Neuronal stem cell (in vitro differentiated cells): ENCODE data around the gene AMFR.

Source experiments
- DNase-seq: peaks from one replicate; pipeline ENCODE4 v3.0.0-alpha.2; 2013; ENCODE audit warnings: low spot score
- H2AFZ ChIP-seq: one replicate; pipeline ENCODE4 v1.6.1; 2013; ENCODE audit warnings: mild to moderate bottlenecking, low read length, inconsistent platforms
- H2AK5ac ChIP-seq: 2 replicates; pipeline ENCODE4 v1.6.1; 2013; ENCODE audit warnings: low read depth, mild to moderate bottlenecking, inconsistent platforms, low read length, moderate library complexity, mixed read lengths
- H2BK120ac ChIP-seq: 2 replicates; pipeline ENCODE4 v1.6.1; 2013; ENCODE audit warnings: low read depth, mild to moderate bottlenecking, inconsistent platforms, low read length, moderate library complexity, mixed read lengths
- H2BK12ac ChIP-seq: one replicate; pipeline ENCODE4 v1.6.1; 2013; ENCODE audit warnings: low read length, inconsistent platforms
- H2BK15ac ChIP-seq: 2 replicates; pipeline ENCODE4 v1.6.1; 2013; ENCODE audit warnings: mild to moderate bottlenecking, low read length, inconsistent platforms, mixed read lengths
- H2BK5ac ChIP-seq: one replicate; pipeline ENCODE4 v1.6.1; 2013; ENCODE audit warnings: inconsistent platforms, mild to moderate bottlenecking, low read length, moderate library complexity
- H3K14ac ChIP-seq: one replicate; pipeline ENCODE4 v1.6.1; 2013; ENCODE audit warnings: low read length, inconsistent platforms
- H3K18ac ChIP-seq: 2 replicates; pipeline ENCODE4 v1.6.1; 2013; ENCODE audit warnings: low read length, inconsistent platforms
- H3K23ac ChIP-seq: 2 replicates; pipeline ENCODE4 v1.6.1; 2013; ENCODE audit warnings: low read depth, mild to moderate bottlenecking, mixed read lengths, low read length, inconsistent platforms; ENCODE audit not compliant: poor library complexity
- H3K27ac ChIP-seq: replicated peaks from 3 replicates; pipeline ENCODE4 v1.5.1; 2013; ENCODE audit warnings: low read length, inconsistent platforms
- H3K27me3 ChIP-seq, 3 experiments: 2 replicates each; pipeline ENCODE4 v1.6.1; 2013; ENCODE audit warnings: low read length in 3 of 3, mild to moderate bottlenecking in 2 of 3, inconsistent platforms in 1 of 3, low read depth in 1 of 3, mixed read lengths in 1 of 3, moderate library complexity in 1 of 3; ENCODE audit not compliant: control insufficient read depth in 3 of 3, insufficient read depth in 3 of 3
- H3K36me3 ChIP-seq, 2 donors: replicated peaks in 1 of 2; 2 replicates each; pipeline ENCODE4 v1.6.1; 2013; ENCODE audit warnings: low read length in 2 of 2; ENCODE audit not compliant: control insufficient read depth in 2 of 2, insufficient read depth in 2 of 2
- H3K4ac ChIP-seq: 2 replicates; pipeline ENCODE4 v1.6.1; 2013; ENCODE audit warnings: inconsistent platforms, mild to moderate bottlenecking, low read length, moderate library complexity
- H3K4me1 ChIP-seq, 2 donors: 1 replicate in 1 of 2; 2 replicates in 1 of 2; pipeline ENCODE4 v1.6.1; 2013; ENCODE audit warnings: low read length in 2 of 2, low read depth in 1 of 2; ENCODE audit not compliant: control insufficient read depth in 2 of 2, insufficient read depth in 1 of 2
- H3K4me2 ChIP-seq: one replicate; pipeline ENCODE4 v1.6.1; 2013; ENCODE audit warnings: mild to moderate bottlenecking, low read length, inconsistent platforms; ENCODE audit not compliant: insufficient read depth, poor library complexity, severe bottlenecking
- H3K4me3 ChIP-seq, 2 donors: 2 replicates each; pipeline ENCODE4 v1.5.1; 2013; ENCODE audit warnings: low read length in 2 of 2, mild to moderate bottlenecking in 2 of 2, inconsistent platforms in 1 of 2, moderate library complexity in 1 of 2
- H3K79me1 ChIP-seq: one replicate; pipeline ENCODE4 v1.6.1; 2013; ENCODE audit warnings: low read depth, mild to moderate bottlenecking, inconsistent platforms, low read length, moderate library complexity
- H3K9ac ChIP-seq: one replicate; pipeline ENCODE4 v1.6.1; 2013; ENCODE audit warnings: mild to moderate bottlenecking, low read depth, low read length, inconsistent platforms; ENCODE audit not compliant: poor library complexity
- H3K9me3 ChIP-seq, 2 donors: replicated peaks in 1 of 2; 2 replicates each; pipeline versions ENCODE3 to v1.6.1; 2013; ENCODE audit warnings: low read length in 2 of 2, mild to moderate bottlenecking in 2 of 2, inconsistent platforms in 1 of 2, low read depth in 1 of 2, mixed read lengths in 1 of 2, moderate library complexity in 1 of 2; ENCODE audit not compliant: control insufficient read depth in 2 of 2, insufficient read depth in 1 of 2
- H4K8ac ChIP-seq: one replicate; pipeline ENCODE4 v1.6.1; 2013; ENCODE audit warnings: low read depth, mild to moderate bottlenecking, inconsistent platforms, low read length, moderate library complexity
- H4K91ac ChIP-seq: one replicate; pipeline ENCODE4 v1.6.1; 2013; ENCODE audit warnings: low read length, low read depth, mild to moderate bottlenecking, inconsistent platforms; ENCODE audit not compliant: poor library complexity
- WGBS, 2 donors: extraction: QIAGEN DNeasy Blood & Tissue Kit; methylation state at CpG; one replicate each; pipeline ENCODE4 v1.1.7; 2013; ENCODE audit warnings: missing lambda C conversion rate in 2 of 2, mixed read lengths in 1 of 2; ENCODE audit not compliant: insufficient read length in 2 of 2, insufficient replicate concordance in 1 of 2; ENCODE audit errors: extremely low coverage in 2 of 2; 5-methylcytosine and 5-hydroxymethylcytosine counted together

AMFR gene

GRCh38 chr16:56351481-56351880, 73.9 kb downstream of the AMFR start:
- no peak overlapping the region for H2AFZ ChIP-seq
- no peak overlapping the region for H4K91ac ChIP-seq
- no peak overlapping the region for H3K4ac ChIP-seq
- no peak overlapping the region for H3K23ac ChIP-seq
- H3K27ac ChIP-seq, result no peak overlapping the region
- H4K8ac ChIP-seq, result peak overlapping the region; percentile 17
- DNase-seq, result no peak
- H3K18ac ChIP-seq, result peak overlapping the region; percentile 80
- WGBS, 2 donors, result no CpG with 5 or more reads among the region's 6 CpGs
- H2BK12ac ChIP-seq, result no peak overlapping the region
- H3K79me1 ChIP-seq, result peaks cover 7% of the 10 kb centered on the region
- H2AK5ac ChIP-seq, result peak overlapping the region; percentile 68
- H3K9me3 ChIP-seq, result no peaks in the 10 kb centered on the region
- peaks cover 0 to 2% (median 0%) of the 10 kb centered on the region in 3 experiments for H3K27me3 ChIP-seq
- H3K14ac ChIP-seq, result no peak overlapping the region
- no peak overlapping the region for H3K9ac ChIP-seq
- H3K4me2 ChIP-seq, result no peak overlapping the region
- no peak overlapping the region for H3K4me3 ChIP-seq
- H3K36me3 ChIP-seq, result no peaks in the 10 kb centered on the region
- H2BK120ac ChIP-seq, result peak overlapping the region; percentile 89
- peak overlapping the region; percentile 58 for H2BK15ac ChIP-seq
- H3K4me1 ChIP-seq, result peaks cover 6 to 8% of the 10 kb centered on the region in 2 donors
- H2BK5ac ChIP-seq, result no peak overlapping the region

- Histone ChIP-seq H3K9ac (peak overlapping the region; percentile 72), H2BK15ac (no peak overlapping the region), H2AK5ac (peak overlapping the region; percentile 19), H3K4me2 (no peak overlapping the region), H3K18ac (peak overlapping the region; percentile 11), H3K36me3 (no peaks in the 10 kb centered on the region), H3K4me3 (peak overlapping the region in 1 of 2 donors; percentile 17), H4K91ac (no peak overlapping the region), H3K9me3 (no peaks in the 10 kb centered on the region), H3K14ac (peak overlapping the region; percentile 25), H4K8ac (no peak overlapping the region), H3K4ac (no peak overlapping the region), H2BK12ac (peak overlapping the region; percentile 77), H3K27ac (no peak overlapping the region), H2BK5ac (no peak overlapping the region), H3K27me3 (peaks cover 0 to 2% (median 0%) of the 10 kb centered on the region in 3 experiments), H2BK120ac (peak overlapping the region; percentile 87), H3K79me1 (peaks cover 7% of the 10 kb centered on the region), H3K23ac (peak overlapping the region; percentile 12), H2AFZ (no peak overlapping the region), H3K4me1 (peaks cover 3% of the 10 kb centered on the region in 2 donors)
- WGBS, 2 donors, result no CpG with 5 or more reads among the region's 22 CpGs
- no peak for DNase-seq
Observed at GRCh38 chr16:56350491-56351405, 74.6 kb downstream of the AMFR start.

GRCh38 chr16:56349711-56350161, 75.6 kb downstream of the AMFR start:
- no CpG with 5 or more reads among the region's 16 CpGs for WGBS, 2 donors
- no peaks in the 10 kb centered on the region for H3K36me3 ChIP-seq
- peaks cover 0 to 2% (median 0%) of the 10 kb centered on the region in 3 experiments for H3K27me3 ChIP-seq
- H3K79me1 ChIP-seq, result peaks cover 7% of the 10 kb centered on the region
- no peak overlapping the region for H2BK120ac ChIP-seq
- no peak overlapping the region for H2BK12ac ChIP-seq
- no peak overlapping the region for H4K8ac ChIP-seq
- no peak overlapping the region for H3K18ac ChIP-seq
- H2AK5ac ChIP-seq, result no peak overlapping the region
- H3K14ac ChIP-seq, result no peak overlapping the region
- H2AFZ ChIP-seq, result no peak overlapping the region
- H2BK15ac ChIP-seq, result no peak overlapping the region
- peaks cover 0 to 3% of the 10 kb centered on the region in 2 donors for H3K4me1 ChIP-seq
- no peak overlapping the region for H3K9ac ChIP-seq
- no peak for DNase-seq
- no peak overlapping the region for H3K23ac ChIP-seq
- no peak overlapping the region for H3K4ac ChIP-seq
- no peak overlapping the region for H3K4me2 ChIP-seq
- H3K9me3 ChIP-seq, result no peaks in the 10 kb centered on the region
- H3K27ac ChIP-seq, result no peak overlapping the region
- H3K4me3 ChIP-seq, result peak overlapping the region in 1 of 2 donors; percentile 32
- H4K91ac ChIP-seq, result no peak overlapping the region
- H2BK5ac ChIP-seq, result no peak overlapping the region

- Histone ChIP-seq H3K9me3 (no peaks in the 10 kb centered on the region), H2BK12ac (no peak overlapping the region), H3K27ac (no peak overlapping the region), H3K9ac (no peak overlapping the region), H2AK5ac (no peak overlapping the region), H3K4me1 (peaks cover 0 to 3% of the 10 kb centered on the region in 2 donors), H2AFZ (no peak overlapping the region), H4K91ac (no peak overlapping the region), H3K79me1 (peaks cover 7% of the 10 kb centered on the region), H3K4ac (no peak overlapping the region), H3K27me3 (peaks cover 0 to 2% (median 0%) of the 10 kb centered on the region in 3 experiments), H3K23ac (no peak overlapping the region), H2BK5ac (no peak overlapping the region), H3K4me2 (no peak overlapping the region), H3K36me3 (no peaks in the 10 kb centered on the region), H3K14ac (no peak overlapping the region), H4K8ac (no peak overlapping the region), H3K18ac (peak overlapping the region; percentile 59), H2BK15ac (no peak overlapping the region), H3K4me3 (no peak overlapping the region), H2BK120ac (no peak overlapping the region)
- DNase-seq, result no peak
- no CpG with 5 or more reads among the region's 2 CpGs for WGBS, 2 donors
Observed at GRCh38 chr16:56349086-56349415, 76.3 kb downstream of the AMFR start.
